CD4-positive, alpha-beta T cell treated with Interleukin-15 for 1 hour (primary cell): ENCODE measurements around the gene AMBRA1.

ENCODE experiments used
- DNase-seq: peaks from one replicate; pipeline ENCODE4 v3.0.0-alpha.2; 2020

Gene AMBRA1

DNA sequence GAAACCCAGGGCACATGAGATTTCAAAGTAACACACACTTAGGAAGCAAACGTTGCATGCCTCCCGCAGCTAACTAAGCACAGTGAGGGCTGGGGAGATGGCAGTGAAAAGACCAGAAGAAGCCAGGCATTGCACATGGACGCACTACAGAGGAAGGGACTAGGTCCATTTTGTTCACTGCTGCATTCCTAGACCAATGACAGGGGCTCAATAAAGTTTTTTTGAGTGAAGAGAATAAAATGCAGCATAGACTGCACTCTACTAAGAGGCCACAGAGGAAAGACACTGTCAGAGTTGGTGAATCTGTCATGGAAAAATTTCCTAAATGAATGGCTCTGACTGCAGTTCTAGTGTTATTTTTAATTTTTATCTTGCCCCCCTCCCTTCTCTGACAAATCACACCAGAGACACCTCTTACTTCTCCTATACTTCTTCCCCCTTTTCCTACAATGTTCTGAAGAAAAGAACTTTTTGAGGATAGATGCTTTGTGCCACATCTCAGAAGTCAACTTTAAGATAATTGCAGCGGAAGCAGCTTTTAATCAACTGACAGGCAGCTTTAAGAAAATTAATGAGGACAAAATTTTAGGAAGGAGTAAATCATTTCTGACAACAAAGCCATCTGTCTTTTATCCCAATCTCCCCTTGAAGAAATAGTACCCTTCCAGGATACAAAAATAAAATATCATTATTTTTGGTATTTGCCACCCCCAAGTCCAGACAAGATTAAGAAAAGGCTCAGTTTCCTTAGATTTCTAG is 167.4 kb downstream of the AMBRA1 start:
- DNase-seq: no peak

DNA sequence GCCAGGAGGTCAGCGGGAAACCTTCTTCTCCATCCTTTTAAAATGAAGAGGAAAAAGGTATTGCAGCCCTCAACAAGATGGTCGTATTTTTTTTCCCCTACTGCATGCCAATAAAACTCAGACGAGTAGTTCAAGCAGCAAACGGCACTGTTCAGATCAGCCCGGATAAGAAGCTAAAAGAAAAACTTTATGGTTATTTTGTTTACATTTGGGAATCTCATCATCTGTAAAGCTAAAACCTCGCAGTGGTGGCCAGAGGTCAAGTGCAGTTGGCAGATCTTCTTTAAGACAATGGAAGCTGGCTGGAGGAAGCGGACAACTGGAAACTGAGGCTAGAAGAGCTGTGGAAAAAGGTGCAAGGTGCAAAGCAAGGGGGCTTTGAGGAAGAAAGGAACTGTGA is 171.2 kb downstream of the AMBRA1 start:
- no peak for DNase-seq

DNA sequence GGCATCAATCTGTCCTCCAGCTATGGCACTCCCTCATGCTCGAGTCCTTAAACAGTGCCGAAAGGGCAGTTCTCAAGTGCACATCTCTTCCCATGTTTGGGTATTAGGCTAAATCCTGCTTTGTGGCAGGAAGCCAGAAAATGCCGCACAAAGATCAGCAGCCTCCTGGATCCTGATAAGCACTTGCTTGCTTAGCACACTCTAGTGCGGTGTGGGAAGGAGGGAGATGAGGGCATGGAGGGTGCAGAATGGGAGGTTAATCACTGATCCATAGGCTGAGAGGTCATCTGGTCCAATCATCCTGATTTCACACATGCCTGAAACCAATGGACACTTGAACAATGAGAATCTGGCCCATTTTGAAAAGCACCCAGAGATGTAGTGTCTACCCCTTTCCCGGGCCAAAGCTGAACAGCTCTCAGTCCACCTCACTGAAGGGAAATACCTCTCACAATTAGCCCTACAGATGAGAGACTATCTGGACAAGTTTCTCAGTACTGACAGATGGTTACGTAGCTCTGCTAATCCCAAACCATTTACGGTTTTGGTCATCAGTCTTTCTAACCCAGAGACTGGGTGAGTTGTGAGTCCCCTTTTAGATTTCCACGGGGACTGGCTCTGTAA is 172.5 kb downstream of the AMBRA1 start:
- no peak for DNase-seq

DNA sequence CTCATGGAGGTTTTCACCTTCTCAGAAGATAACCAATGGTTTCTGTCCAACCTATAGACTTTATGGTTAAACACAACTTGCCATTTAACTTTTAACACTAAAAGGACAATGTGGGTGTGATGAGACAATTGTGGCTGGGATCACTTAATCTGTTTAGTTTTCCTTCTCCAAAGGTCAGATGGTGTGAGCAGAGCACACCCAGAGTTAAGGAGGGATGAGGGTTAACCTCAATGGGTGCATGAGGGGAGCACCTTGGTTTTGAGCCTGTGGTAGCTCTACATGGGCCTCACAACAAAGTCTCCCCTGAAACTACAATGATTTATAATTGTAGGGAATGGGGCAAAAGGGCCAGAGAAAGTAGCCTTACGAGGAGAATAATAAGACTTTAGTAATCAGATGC is 173.3 kb downstream of the AMBRA1 start:
- DNase-seq: no peak

DNA sequence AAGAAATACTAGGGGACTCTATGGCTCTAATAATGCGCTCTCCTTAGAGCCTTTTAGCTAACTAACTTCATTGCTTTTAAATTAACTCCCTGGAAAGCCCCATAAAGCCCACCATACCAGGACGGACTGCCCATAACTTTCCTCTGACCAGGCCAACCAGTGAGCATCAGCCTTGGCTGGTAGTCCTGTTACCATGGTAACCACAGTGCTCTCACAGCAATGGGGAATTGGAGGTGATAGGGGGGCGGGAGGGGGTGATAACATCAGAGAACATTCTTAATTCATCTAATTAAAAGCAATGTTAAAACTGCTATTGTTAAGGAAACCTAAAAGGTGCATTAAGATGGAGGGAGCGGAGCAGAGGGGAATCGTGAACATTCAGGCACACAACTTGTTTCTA is 175.1 kb downstream of the AMBRA1 start:
- no peak for DNase-seq

DNA sequence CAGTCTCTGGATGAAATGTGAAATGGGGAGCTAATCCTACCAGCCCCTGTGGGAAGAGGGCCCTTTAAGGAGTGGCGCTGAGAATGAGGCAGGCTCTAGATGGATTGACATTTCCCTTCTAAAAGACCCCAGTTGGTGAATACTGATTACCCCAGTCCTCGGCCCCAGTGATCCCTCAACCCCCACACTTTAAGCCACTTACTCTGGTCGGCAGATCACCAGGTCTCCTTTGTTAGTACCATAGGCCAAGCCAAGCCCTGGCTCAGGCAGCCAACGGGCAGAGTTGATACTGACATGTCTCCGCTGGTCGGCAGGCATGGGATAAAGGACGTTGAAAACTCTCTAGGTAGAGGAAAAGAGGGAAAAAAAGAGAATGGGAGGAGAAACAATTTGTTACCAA is 176.1 kb downstream of the AMBRA1 start:
- no peak for DNase-seq

DNA sequence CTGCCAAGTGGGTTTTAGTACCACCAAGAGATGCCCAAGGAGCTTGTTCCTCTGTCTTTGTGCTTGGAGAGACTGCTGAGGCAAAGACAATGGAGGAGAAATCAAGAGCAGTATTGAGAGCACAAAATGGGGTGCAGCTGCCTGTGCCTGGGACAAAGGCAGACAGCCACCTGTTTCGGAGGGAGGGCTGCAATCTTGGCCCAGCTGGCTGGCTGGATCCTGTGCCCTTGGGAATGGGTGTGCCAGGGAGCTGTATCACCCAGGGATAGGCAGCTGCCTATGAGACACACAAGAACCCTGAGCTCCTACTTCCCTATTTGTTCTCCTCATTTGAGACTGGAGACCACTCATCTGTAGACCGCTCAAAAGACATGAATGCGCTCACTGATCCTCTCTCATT is 178.9 kb downstream of the AMBRA1 start:
- DNase-seq: no peak

DNA sequence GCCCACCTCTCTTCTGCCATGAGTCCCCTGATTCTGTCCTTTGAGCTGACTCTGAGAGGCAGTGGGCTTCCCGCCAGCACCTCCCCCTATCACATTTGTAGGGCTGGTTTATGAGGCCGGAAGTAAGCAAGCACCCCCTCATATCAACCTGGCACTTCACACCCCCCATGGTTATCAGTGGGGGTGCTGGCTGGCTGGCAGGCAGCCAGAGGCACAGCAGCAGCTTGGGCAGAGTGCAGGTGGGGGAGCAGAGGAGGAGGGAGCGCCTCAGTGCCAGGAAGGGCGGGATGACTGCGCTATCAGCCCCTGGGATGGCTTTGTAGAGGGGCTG is 179.4 kb downstream of the AMBRA1 start:
- DNase-seq: no peak

DNA sequence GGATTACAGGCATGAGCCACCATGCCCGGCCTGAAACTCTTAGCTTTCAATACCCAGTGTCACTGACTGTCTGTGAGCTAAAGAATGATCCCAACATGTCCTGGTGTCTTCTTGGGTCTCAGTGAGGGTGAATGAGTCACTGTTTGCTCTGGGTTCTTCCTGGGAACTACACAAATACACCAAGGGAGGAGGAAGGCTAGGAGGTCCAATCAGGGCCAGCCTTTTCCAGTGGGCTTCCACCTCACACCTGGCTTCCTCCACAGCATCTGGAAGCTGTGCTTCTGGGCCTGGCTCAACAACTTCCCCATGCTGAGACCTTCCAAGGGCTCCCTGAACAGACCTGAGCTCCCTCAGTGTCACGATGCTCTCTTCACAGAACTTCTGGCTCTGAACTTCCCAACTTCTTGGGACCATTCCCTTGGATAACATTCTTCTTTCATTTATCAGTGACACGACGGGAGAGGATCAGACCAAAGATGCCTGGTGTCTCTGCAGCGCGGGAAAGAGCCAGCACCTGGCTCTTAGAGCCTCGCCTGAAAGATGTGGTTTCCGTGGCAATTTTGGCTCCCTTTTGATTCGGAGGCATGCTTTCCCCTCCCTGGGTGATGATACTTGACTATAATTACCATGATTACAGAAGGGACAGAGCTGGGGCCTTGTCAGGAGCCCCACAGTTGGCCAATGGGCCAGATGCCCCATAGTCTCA is 179.9 kb downstream of the AMBRA1 start:
- no peak for DNase-seq

DNA sequence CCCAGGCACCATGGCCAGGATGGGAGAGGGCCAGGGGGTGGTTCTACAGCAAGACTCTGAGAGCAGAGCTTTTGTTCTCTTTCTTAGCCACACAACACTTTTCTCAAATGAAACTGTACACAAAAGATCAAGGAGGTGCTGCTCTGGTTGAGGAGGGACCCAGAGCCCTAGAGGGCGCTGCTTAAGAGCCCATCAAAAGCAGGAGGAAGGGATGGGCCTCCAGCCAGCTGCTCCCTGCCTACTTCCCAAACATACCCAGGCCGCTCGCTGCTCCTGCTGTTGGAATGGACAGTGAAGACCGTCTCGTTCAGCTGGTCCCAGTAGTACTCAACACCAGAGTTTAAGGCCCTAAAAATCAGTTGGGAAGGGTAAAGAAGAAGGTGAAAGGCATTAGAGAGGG is 183.8 kb downstream of the AMBRA1 start:
- no peak for DNase-seq

DNA sequence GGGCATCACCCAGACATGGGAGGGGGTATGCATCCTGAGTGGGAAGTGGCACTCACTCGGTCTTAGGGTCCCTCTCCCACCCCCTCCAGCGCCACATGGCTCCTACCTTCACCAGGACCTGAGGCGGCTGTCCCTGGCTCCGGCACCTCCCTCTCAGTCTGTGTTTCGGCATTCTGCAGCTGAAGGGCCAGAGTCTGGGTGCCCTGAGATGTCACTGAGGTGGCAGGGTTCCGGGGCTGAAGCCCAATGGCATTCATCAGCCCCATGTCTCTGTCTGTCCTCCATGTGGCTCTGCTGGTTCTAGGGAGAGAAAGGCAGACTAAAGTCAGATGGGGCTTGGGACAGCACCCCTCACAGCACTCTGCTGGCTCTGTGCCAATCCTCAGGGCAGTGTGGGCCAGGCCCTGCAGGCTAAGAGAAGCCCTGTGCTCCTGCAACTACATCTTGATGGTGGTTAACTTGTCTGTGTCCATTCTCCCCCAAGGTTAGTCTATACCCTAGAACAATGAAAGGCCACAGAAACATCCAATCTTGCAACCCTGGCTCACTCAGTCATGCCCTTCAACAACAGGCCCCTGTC is 185.3 kb downstream of the AMBRA1 start:
- DNase-seq: no peak

DNA sequence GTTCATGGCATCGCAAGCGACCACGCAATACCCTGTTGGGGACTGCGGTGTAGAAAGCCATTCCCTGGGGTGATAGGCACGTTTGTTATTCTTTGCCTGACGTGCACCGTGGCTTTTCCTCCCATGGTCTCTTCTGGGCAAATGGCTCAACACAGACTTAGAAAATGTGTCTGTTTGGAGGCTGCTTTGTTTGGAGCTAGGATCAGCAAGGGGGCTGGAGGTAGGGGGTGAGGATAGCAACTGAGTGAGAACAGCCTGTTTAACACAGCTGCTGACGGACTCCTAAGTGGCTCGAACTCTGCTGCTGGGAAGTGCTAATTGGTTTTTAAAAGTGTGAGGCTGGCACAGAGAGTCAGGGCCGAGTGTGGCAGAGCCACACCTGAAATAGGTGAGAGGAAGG is 186.2 kb downstream of the AMBRA1 start:
- DNase-seq: no peak

DNA sequence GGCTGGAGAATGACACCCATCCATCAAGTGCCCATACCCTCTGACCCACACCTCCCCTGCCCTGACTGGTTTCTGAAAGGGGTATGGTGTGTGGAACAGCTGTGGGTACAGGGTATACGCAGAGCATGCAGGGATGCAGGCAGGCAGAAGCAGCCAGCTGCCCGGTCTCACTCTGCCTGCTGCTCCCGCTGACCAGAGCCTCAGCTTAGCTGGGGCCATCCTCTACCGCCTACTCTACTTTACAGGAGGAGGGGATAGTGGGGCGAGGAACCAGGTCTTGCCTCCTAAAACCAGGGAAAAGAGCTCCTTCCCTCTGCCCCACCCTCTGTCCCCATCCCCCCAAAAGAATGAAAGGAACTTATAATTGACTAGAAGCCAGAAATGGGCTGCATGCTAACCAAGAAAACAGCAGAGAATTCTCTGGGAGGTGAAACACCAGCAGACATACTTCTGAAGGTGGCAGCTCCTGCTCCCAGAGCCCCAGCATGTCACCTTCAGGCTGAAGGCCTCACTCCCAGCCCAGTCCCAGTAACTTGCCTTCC is 189.3 kb downstream of the AMBRA1 start:
- no peak for DNase-seq

DNA sequence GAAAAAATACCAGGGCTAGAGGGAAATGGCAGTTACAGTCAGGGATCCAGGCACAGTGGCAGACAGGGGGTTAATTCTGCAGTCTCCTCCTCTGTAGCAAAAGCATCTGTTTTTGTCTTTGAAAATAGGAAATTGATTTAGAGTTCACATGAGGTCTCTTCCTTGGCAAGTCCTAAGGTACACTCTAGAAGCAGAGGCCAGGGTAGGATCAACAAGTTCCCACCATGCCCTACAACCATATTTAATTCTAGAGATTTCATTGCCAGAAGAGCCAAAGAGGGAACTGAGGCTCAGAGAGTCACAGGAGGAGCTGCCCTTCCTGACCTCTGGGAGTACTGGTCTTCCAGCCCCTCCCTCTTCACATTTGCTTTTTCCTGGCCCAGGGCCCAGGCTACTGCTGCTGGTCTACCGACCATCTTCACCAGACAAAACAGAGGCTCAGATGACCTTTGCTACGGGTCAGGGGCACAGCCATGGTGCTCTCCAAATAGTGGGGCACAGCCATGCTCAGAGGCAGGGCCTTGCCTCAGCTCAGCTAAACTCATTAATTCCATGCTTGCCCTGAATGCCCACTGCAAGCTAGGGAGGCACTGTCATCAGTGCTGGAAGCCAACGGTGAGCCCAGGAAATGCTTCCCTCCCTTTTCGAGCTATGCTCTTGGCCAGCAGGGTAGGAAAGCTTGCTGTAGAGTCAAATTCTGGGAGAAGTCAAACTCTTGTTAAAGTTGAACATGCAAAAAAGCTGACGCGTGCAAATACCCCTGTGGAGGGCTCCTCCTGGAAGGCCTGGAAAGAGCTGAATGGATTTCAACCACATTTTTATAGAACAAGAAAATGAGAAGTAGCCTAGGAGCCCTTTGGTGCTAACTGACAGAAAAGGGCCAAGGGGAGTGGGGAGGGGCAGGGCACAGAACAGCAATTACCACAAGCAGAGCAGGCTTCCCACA is 190.6 kb downstream of the AMBRA1 start:
- DNase-seq: no peak

DNA sequence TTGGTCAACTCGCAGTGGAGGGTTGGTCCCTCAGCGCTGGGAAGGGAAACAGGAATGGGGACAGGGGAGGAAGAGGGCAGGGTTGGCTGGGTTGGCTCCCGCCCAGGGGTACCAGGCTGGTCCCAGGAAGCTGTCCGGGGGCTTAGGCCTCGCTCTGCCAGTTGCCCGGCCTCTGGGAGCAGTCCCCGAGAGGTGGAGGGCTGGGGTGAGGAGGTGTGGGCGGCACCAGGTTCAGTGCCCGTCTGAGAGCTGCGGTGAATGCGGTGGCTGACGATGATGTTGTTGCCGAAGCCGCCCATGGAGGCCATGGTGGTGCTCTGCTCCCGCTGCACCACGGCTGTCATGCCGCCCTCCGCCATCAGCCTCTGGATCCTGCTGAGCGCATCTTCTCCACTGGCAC is 196.3 kb downstream of the AMBRA1 start:
- DNase-seq: no peak

DNA sequence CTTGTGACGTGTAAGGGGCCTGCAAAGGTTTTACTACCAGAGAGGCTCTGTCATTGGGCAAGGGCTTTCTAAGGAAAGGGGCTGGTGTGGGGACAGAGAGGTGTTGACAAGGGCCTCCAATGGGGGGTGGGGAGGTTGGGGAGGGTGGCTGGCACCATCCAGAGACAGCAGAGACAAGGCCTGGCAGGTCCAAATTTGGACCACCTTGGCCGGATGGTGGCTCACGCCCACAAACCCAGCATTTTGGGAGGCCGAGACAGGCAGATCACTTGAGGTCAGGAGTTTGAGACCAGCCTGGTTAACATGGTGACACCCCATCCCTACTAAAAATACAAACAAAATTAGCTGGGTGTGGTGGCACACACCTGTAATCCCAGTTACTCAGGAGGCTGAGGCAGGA is 200.1 kb downstream of the AMBRA1 start:
- DNase-seq: no peak

DNA sequence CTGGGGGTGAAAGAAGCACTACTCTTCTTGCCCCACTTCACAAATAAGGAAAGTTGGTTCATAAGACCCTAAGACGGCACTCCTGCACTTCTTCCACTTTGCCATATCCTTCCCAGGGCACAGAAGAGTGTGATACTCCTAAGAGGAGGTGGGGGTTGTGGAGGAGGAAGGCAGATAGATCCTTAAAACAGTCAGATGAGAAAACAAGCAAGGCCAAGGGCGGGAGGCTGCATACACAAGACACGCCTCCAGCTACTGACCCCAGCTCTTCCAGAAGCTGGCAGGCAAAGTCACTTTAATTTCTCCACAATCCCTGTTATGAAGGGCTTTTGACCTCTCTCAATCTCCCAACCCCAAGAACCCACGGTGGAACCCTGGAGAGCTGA is 200.6 kb downstream of the AMBRA1 start:
- DNase-seq: no peak

DNA sequence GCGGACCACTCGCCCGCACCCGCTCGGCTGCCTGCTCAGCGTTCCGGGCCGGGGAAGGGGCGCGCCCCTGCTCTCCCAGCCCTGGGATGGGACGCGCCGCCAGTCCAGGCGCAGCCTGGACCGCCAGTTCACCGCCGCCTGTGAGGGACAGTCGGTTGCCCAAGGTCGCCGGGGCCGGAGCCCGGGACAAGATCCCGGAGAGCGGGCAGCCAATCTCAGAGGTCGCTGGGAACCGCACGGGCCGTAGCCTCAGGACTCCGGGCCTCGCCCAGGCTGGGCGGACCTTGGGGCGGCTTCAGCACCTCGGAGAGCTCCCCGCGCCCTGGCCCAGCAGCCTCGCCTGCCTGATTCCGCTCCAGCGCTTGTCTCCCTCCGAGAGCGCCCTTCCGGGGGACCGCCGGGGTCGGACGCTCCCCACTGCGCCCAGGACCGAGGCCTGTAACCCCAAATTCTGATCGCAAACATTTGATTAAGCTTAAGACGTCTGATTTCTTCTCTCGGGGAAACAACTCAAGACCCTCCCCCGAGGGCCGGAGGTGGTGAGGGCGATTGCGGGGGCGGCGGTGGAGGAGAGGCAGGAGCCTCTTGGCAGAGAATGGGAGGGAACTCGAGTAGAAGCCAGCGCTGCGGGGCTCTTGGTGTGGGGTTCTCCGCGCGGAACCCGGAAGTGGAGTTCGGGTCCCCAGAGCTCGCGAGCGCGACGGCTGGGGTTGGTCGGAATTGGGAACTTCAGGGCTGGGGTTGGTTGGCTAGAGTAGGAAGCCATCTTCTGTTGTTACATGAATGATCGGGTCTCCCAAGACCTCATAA is 201.2 kb downstream of the AMBRA1 start:
- peak; percentile 72 for DNase-seq

DNA sequence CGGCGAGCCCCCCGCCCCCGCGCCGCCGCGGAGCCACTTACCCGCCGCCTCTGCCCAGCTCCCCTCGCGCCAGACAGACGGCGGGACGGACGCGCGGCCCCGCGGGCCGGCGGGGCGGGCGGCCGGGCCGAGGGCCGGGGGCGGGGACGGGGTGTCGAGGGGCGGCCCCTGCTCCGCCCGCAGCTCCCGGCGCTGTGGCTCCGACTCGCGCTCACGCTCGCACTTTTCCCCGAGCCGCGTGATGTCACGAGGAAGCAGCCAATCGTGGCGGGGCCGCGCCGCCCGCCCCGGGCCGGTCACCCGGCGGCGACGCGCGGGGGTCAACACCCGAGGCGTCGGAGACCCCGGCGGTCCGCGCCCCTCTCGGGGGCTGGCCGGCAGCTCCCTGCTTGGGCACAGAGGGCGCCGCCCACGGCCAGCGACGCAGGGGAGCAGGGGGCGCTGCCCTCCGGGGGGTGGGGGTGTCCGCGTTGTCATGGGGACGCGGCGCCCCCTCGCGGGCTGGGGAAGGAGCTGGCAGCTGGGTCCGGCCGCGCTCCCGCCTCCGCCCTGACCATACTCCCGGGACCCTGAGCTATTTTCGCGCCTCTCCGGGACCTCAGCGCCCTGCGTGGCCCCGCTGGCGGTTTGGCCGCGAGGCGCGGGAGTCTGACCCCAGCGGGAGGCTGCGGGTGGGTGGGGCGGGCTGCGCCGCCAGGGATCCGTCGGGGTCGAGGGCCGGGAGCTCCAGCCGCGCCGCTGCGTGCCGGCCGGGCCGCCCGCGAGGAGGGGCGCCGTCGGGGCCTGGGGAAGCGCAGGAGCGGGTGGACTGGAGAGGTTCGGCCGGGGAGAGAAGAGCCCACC is 202.0 kb downstream of the AMBRA1 start, which contains the start of gene CHRM4:
TSS of gene CHRM4 (minus strand) at position 199 of the 843 bp plus-strand sequence. CDS start 5,219 bp downstream, outside the sequence.
- no peak for DNase-seq

DNA sequence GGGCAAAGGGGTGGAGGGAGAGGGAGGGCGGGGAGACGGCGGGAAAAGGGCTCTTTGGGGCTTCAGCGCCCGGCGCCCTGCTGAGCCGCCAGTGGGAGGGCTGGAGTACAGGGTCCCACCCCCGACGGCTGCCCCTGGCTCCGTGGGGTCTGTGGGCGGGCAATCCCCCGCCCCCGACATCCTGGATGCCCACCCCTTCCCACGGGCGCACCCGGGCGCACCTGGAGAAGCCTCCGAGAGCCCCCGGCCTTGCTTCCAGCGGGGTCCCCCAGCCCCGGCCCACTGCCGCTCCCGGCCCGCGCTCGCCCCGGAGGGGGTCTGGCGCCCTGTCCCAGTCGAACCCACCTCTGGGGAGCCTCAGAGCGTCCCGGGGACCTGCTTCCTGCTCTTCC is 202.6 kb downstream of the AMBRA1 start:
- no peak for DNase-seq
